Measurements from ENCODE around the gene RTN4RL1. TPM values are rescaled to one million over a fixed set of nuclear protein-coding genes. Genes with fewer than 3 reads are reported as not detected.

The RTN4RL1 gene
- total and polyA plus RNA-seq, 2 of the 13 experiments (the other 11 are each of a cell fraction or from before 2014, with no cell fraction given), result 0.01 TPM; not detected in 1

- H3K4me1 ChIP-seq (ENCODE audit: insufficient read depth, low read length), result peaks cover 81% of the 10 kb centered on the region
- H3K9me3 ChIP-seq (ENCODE audit: low read length), result no peaks in the 10 kb centered on the region
- ChIA-PET CTCF (ENCODE audit: low intra/inter-chr PET ratio, low total read pairs) (no interaction called here), POLR2A (interaction anchor here (0.6 kb wide), 1 partner anchor 64 kb away, joined by 3 read pairs; no protein-coding TSS in a partner anchor)
- intact Hi-C loops (cut with micrococcal nuclease; ENCODE audit: unreplicated experiment), result loop anchor here (10.0 kb wide), 1 partner anchor 49 kb away; the partner anchor contains the start of gene RTN4RL1
- in situ Hi-C loops (cut with HindIII; ENCODE audit: extremely low pct_ligation_motif_present, low pct_unique_long_range_greater_than_20kb), result no loop called here
- peak overlapping the region; percentile 52 for H3K4me2 ChIP-seq (ENCODE audit: low read depth, low read length)
- no peak overlapping the region for H2AFZ ChIP-seq (ENCODE audit: low read length)
- H3K36me3 ChIP-seq (replicated peaks in 1 of 2; ENCODE audit: control insufficient read depth in 1 of 2, insufficient read depth in 2 of 2, low read length in 2 of 2), result no peaks in the 10 kb centered on the region
- peak overlapping the region in 1 of 3 experiments; percentile 39; a peak in 1 of 6 replicates for H3K4me3 ChIP-seq (replicated peaks in 1 of 3; ENCODE audit: insufficient read depth in 1 of 3, low read depth in 2 of 3, low read length in 3 of 3)
- no peaks in the 10 kb centered on the region for H3K79me2 ChIP-seq (ENCODE audit: insufficient read depth, low read length)
- 10% methylated on average over 10 of the region's 10 CpGs for WGBS (ENCODE audit: low lambda C conversion rate)
- no peaks in the 10 kb centered on the region for H4K20me1 ChIP-seq (ENCODE audit: insufficient read depth, low read length)
- ATAC-seq (no peak), FAIRE-seq (no peak), DNase-seq (ENCODE audit: low spot score) (no peak)
- 0 out of 2 replicates have a peak, but pooled peaks have one; percentile 24 for TF ChIP-seq ZMYM3 (CRISPR knock-in tag; IDR thresholded peaks at IDR 0.05)
- no peak for TF ChIP-seq IRX3 (CRISPR knock-in tag; IDR thresholded peaks at IDR 0.05; ENCODE audit: borderline replicate concordance, low read depth)
- peak; percentile 61; the same call in 1 of the 2 replicates for TF ChIP-seq BRF2 (CRISPR knock-in tag; IDR thresholded peaks at IDR 0.05)
- no peak for TF ChIP-seq SPEN (CRISPR knock-in tag; IDR thresholded peaks at IDR 0.05; ENCODE audit: low read depth)
- TF ChIP-seq ZNF605 (CRISPR knock-in tag; IDR thresholded peaks at IDR 0.05), result no peak
- peak; percentile 3; the same call in 1 of the 2 replicates for TF ChIP-seq ZNF460 (CRISPR knock-in tag; IDR thresholded peaks at IDR 0.05; ENCODE audit: borderline replicate concordance)
- TF ChIP-seq MTF1 (CRISPR knock-in tag; IDR thresholded peaks at IDR 0.05), result no peak
- TF ChIP-seq XBP1 (CRISPR knock-in tag; IDR thresholded peaks at IDR 0.05), result no peak
- TF ChIP-seq E2F2 (CRISPR knock-in tag; IDR thresholded peaks at IDR 0.05; ENCODE audit: borderline replicate concordance), result no peak
- no peak for TF ChIP-seq ARID5B (CRISPR knock-in tag; IDR thresholded peaks at IDR 0.05)
- no peak for TF ChIP-seq ZNF7 (CRISPR knock-in tag; IDR thresholded peaks at IDR 0.05)
- no peak for TF ChIP-seq ZNF607 (CRISPR knock-in tag; IDR thresholded peaks at IDR 0.05; ENCODE audit: borderline replicate concordance)
- TF ChIP-seq HIC2 (CRISPR knock-in tag; IDR thresholded peaks at IDR 0.05; ENCODE audit: low read depth), result no peak
- BruUV-seq (replicated peaks), result no TSS peak
- no peak overlapping the region for H3K27ac ChIP-seq (ENCODE audit: extremely low read length, insufficient read depth, low read length)
- no peak overlapping the region for H3K9ac ChIP-seq (ENCODE audit: insufficient read depth, low read depth, low read length)
- peaks cover 2 to 14% of the 10 kb centered on the region in 2 experiments; a peak in 4 of 5 replicates for H3K27me3 ChIP-seq (ENCODE audit: control insufficient read depth in 1 of 2, insufficient read depth in 2 of 2, low read length in 2 of 2)
Observed at GRCh38 chr17:1975573-1975972, 49.6 kb downstream of the RTN4RL1 start.

Measured in HepG2 (cell line).